ENCODE results near the gene NUDC.

Gene NUDC

DNA sequence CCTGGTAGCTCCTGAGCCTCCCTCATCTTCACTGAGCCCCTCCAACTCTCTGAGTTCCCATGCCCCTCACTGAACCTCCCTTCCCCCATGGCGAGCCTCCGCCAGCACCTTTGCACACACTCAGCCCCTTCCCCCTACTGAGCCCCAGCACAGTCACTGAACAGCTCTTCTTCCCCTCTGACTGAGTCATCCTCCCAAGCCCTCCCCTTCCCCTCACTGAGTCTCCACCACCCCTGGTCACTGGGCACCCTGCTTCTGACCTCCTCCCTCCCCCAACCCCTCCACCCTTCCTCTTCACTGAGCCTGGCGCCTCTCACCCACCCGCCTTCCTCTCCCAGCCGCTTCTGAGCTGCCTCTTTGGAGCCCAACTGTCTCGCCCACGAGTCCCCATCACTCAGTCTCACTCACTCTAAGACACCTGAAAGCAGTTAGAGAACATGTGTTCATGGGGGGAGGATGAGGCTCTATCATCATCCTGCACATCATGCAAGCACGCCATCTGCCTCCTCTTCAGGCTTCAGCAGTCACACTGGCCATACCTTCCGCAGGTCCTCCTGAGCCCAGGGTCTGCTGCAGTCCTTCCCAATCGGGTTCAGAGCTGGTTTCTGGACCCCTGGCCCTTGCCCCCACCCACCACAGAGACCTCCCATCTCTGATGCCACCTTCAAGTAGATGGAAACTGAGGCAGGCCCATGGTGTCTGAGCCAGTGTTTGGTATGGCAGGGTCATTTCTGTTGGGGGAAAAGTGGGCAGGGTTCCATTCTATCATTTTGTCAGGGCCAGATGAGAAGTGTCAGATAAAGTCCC, 70.0 kb downstream of the NUDC start:
- peak; percentile 56 to 74 (median 68) for DNase-seq

- DNase-seq: peak; percentile 43 to 75 (median 56)
Measured at GRCh38 chr1:26993237-26994019, 71.9 kb downstream of the NUDC start, which contains the start of gene TRNP1. Gene TRNP1, plus strand, starts transcription at chr1:26993692. Its CDS starts 95 bp downstream, at chr1:26993787.

DNA sequence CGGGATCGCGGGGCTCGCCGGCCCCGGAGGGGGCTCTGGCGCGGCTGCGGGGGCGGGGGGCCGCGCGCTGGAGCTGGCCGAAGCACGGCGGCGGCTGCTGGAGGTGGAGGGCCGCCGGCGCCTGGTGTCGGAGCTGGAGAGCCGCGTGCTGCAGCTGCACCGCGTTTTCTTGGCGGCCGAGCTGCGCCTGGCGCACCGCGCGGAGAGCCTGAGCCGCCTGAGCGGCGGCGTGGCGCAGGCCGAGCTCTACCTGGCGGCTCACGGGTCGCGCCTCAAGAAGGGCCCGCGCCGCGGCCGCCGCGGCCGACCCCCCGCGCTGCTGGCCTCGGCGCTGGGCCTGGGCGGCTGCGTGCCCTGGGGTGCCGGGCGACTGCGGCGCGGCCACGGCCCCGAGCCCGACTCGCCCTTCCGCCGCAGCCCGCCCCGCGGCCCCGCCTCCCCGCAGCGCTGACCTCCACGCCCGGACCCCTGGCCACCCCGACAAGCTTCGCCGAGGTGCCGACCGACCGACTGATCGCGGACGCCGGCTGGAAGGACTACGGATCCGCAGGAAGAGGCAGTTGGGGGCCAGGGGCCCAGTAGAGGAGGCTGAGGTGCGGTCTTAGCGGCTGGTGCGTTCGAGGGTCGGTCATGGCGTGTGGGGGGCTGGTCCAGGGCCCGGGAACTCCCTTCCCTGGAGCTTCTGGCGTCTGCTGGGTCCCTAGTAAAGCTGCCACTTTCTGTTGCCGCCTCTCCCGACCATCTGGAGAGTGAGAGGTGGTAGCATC, 72.7 kb downstream of the NUDC start:
- DNase-seq: peak in 2 of 4 experiments; percentile 31 to 52

DNA sequence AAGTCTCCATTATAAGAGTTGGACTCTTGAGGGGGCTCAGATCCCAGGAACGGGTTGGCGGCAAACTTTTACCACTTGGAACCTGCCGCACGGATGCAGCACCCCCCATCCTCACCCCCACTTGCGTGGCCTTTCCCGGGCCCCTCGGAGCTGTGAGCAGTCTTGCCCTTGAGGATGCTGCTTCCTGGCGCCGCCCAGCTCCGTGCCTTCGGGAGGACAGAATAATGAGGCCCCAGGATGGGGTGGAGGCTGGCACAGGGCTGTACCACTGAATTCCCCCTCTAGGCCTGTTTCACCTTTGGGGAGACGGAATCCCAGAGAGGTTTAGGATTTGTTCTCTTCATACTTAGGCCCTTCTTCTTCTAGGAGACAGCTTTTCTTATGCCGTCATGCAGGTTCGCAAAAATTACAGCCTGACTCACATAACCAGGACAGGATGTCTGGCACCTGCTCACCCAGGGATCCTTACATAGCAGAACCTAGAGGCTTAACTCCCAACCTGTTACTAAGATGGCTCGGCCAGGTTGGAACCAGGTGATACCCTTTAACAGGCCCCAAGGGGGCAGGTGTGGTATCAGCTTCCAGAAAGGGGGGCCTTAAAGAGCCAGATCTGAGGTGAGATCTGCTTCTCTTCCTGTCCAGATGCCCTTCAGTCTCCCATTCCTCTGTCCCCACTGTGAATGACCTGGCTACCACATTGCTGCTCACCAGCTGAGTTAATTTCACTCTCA, 73.4 kb downstream of the NUDC start:
- no peak for DNase-seq

DNA sequence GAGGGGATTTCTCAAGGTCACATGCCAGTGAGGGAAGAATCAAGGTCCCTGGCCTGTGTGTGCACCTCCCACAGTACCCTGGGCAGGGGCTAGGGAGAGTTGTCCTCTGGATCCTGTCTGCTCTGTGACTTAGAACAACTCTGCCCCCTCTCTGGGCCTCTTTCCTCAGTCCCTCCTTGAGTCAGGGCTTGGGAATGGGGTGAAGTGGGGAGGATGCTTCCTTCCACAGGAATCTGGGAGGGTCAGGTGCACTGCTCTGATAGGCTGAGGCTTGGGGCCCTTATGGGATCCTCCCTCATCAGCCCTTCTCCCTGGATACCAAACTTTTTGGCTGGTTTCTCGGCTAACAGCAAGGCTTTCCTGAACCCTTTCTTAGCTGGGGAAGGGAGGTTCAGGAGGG, 74.5 kb downstream of the NUDC start:
- no peak for DNase-seq

All from suppressor macrophage (primary cell).